DOHH2 (cell line): ENCODE measurements around the gene NSD2.

Source experiments
- CTCF ChIP-seq: fragments of 200-600 bp; sonication (generic); IDR thresholded peaks from one replicate; pipeline ENCODE4 v1.5.1; 2014; ENCODE audit warnings: antibody characterized with exemption, mild to moderate bottlenecking, low read depth, low read length; ENCODE audit not compliant: poor library complexity, severe bottlenecking
- EZH2phosphoT487 ChIP-seq: fragments of 200-600 bp; sonication (generic); IDR thresholded peaks from 2 replicates; pipeline ENCODE4 v1.6.1; 2017; ENCODE audit warnings: borderline replicate concordance, mild to moderate bottlenecking, antibody characterized with exemption, low read length, moderate library complexity, mixed read lengths

DNA sequence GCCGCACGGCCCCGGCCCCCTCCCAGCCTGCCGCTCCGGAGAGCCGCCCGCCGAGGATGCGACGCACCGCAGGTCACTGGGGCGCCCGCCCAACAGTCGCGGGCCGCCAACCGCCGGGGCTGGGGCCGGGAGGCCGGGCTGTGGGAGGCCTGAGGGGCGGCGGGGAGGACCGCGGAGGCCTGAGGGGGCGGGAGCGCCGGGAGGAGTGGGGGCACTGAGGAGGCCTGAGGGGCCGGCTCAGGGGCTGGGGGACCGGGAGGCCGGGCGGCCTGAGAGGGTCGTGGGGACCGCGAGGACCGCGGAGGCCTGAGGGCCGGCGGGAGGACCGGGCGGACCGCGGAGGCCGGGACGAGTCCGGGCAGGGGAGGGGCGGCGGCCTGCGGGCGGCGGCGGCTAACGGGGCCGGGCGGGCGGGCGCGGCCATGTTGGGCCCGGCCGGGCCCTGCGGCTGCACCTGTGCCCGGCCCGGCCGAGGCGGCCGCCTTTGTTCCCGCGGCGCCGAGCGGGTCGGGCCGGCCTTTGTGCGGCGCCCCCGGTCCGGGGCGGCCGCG, 353 bp downstream of the NSD2 start:
- TF ChIP-seq CTCF, result no peak
- no peak for TF ChIP-seq EZH2phosphoT487
